ENCODE results near the gene DNER.
"Not testable (repeated sequence)": the region's sequence is repeated elsewhere in the genome, so short reads cannot be mapped to it uniquely, and the experiment has no call there.

DNER gene

GRCh38 chr2:229562472-229563127 lies 151.8 kb downstream of the DNER start:
- DNase-seq = no peak

GRCh38 chr2:229559986-229560385 lies 154.4 kb downstream of the DNER start:
- DNase-seq = no peak

- DNase-seq = no peak
These were observed 161.3 kb downstream of the DNER start for GRCh38 chr2:229553091-229553490.

GRCh38 chr2:229543176-229543873 lies 171.0 kb downstream of the DNER start:
- DNase-seq = no peak

- no peak for DNase-seq
These were observed 174.7 kb downstream of the DNER start for GRCh38 chr2:229539628-229540027.

GRCh38 chr2:229531594-229531993 lies 182.8 kb downstream of the DNER start:
- no peak for DNase-seq

- no peak for DNase-seq
These were observed 183.9 kb downstream of the DNER start for GRCh38 chr2:229530434-229530833.

- no peak for DNase-seq
These were observed 185.5 kb downstream of the DNER start for GRCh38 chr2:229528846-229529245.

GRCh38 chr2:229526951-229527350 lies 187.4 kb downstream of the DNER start:
- no peak for DNase-seq

- no peak for DNase-seq
These were observed 189.6 kb downstream of the DNER start for GRCh38 chr2:229524799-229525198.

- no peak for DNase-seq
These were observed 190.7 kb downstream of the DNER start for GRCh38 chr2:229523663-229524062.

- DNase-seq = no peak
These were observed 192.8 kb downstream of the DNER start for GRCh38 chr2:229521576-229521975.

GRCh38 chr2:229520691-229521096 lies 193.7 kb downstream of the DNER start:
- DNase-seq = no peak

- DNase-seq = peak; percentile 5 to 7
These were observed 194.5 kb downstream of the DNER start for GRCh38 chr2:229519655-229520430.

- DNase-seq = no peak
These were observed 200.0 kb downstream of the DNER start for GRCh38 chr2:229514273-229514895.

GRCh38 chr2:229511524-229511923 lies 202.8 kb downstream of the DNER start:
- DNase-seq = no peak

GRCh38 chr2:229506699-229507098 lies 207.7 kb downstream of the DNER start:
- not testable (repeated sequence) for DNase-seq

GRCh38 chr2:229501051-229501794 lies 213.1 kb downstream of the DNER start:
- DNase-seq = no peak

- DNase-seq = no peak
These were observed 222.3 kb downstream of the DNER start for GRCh38 chr2:229492034-229492433.

- no peak for DNase-seq
These were observed 224.2 kb downstream of the DNER start for GRCh38 chr2:229490167-229490566.

- no peak for DNase-seq
These were observed 225.3 kb downstream of the DNER start for GRCh38 chr2:229489016-229489415.

GRCh38 chr2:229488232-229488631 lies 226.1 kb downstream of the DNER start:
- DNase-seq = no peak
